T-cell (primary cell): ENCODE measurements around the gene GULP1. TPM values are rescaled to one million over a fixed set of nuclear protein-coding genes. Genes with fewer than 3 reads are reported as not detected.

Source experiments
- ATAC-seq, 4 experiments: fragments of 200-7000 bp in 3 of 4; fragments of 150-1000 bp in 1 of 4; cut with Tn5 transposase; replicated peaks in 1 of 4; 1 replicate in 3 of 4; 2 replicates in 1 of 4; pipeline ENCODE4 v1.10.0; 2021; ENCODE audit warnings: moderate library complexity in 3 of 4, mild to moderate bottlenecking in 2 of 4, moderate number of reproducible peaks in 1 of 4
- CTCF ChIA-PET, 2 donors: fragments of 300-600 bp; sonication (Branson Sonifier 250); formaldehyde crosslinking; loops; one replicate each; lab custom pipeline; 2022; ENCODE audit warnings: antibody characterized with exemption in 2 of 2; lab: Charles Lee
- POLR2A ChIA-PET, 2 donors: fragments of 300-600 bp; sonication (Branson Sonifier 250); formaldehyde crosslinking; loops; one replicate each; lab custom pipeline; 2022; ENCODE audit warnings: antibody characterized with exemption in 2 of 2; lab: Charles Lee
- DNase-seq, 35 experiments: peaks; one replicate each; pipeline versions ENCODE4 v3.0.0 to v3.0.0-alpha.2; 2013 to 2023
- H3K27ac ChIP-seq: one replicate; pipeline ENCODE4 v1.5.1; 2013; ENCODE audit warnings: low read length
- H3K27me3 ChIP-seq, 2 experiments: replicated peaks in 1 of 2; 1 replicate in 1 of 2; 2 replicates in 1 of 2; pipeline versions ENCODE4 v1.6.1 to v1.7.0; 2013; ENCODE audit warnings: low read length in 1 of 2, mixed read lengths in 1 of 2; ENCODE audit not compliant: control insufficient read depth in 2 of 2, insufficient read depth in 2 of 2; ENCODE audit errors: extremely low read depth in 1 of 2
- H3K36me3 ChIP-seq, 2 donors: 1 replicate in 1 of 2; 2 replicates in 1 of 2; pipeline versions ENCODE4 v1.6.1 to v1.7.0; 2013; ENCODE audit warnings: low read length in 1 of 2; ENCODE audit not compliant: control insufficient read depth in 2 of 2, insufficient read depth in 1 of 2; ENCODE audit errors: extremely low read depth in 1 of 2
- H3K4me1 ChIP-seq, 2 experiments: 1 replicate in 1 of 2; 2 replicates in 1 of 2; pipeline versions ENCODE4 v1.6.1 to v1.7.0; 2013; ENCODE audit warnings: low read length in 2 of 2, mixed read lengths in 1 of 2; ENCODE audit not compliant: insufficient read depth in 2 of 2, control insufficient read depth in 1 of 2; ENCODE audit errors: extremely low read depth in 1 of 2
- H3K4me3 ChIP-seq, 2 donors: 1 replicate in 1 of 2; 2 replicates in 1 of 2; pipeline versions ENCODE4 v1.5.1 to v1.7.0; 2013; ENCODE audit warnings: mild to moderate bottlenecking in 2 of 2, low read length in 1 of 2, moderate library complexity in 1 of 2; ENCODE audit not compliant: control insufficient read depth in 1 of 2; ENCODE audit errors: extremely low read depth in 1 of 2
- H3K9me3 ChIP-seq: 2 replicates; pipeline ENCODE4 v1.7.0; 2013
- H3K27ac Mint-ChIP-seq, 2 donors: one replicate each; pipeline ENCODE4 v1.8.0; 2020 to 2021; ENCODE audit warnings: mild to moderate bottlenecking in 2 of 2, mixed read lengths in 2 of 2
- H3K27me3 Mint-ChIP-seq, 2 donors: one replicate each; pipeline ENCODE4 v1.8.0; 2021 to 2022; ENCODE audit warnings: mixed read lengths in 2 of 2
- H3K36me3 Mint-ChIP-seq: one replicate; pipeline ENCODE4 v1.8.0; 2021; ENCODE audit warnings: mixed read lengths
- H3K4me1 Mint-ChIP-seq, 3 donors: one replicate each; pipeline ENCODE4 v1.8.0; 2020 to 2022; ENCODE audit warnings: mixed read lengths in 3 of 3, mild to moderate bottlenecking in 1 of 3
- H3K4me3 Mint-ChIP-seq, 3 donors: one replicate each; pipeline ENCODE4 v1.8.0; 2020 to 2022; ENCODE audit warnings: mild to moderate bottlenecking in 3 of 3, mixed read lengths in 3 of 3, moderate library complexity in 3 of 3
- H3K9me3 Mint-ChIP-seq, 3 donors: one replicate each; pipeline ENCODE4 v1.8.0; 2020 to 2022; ENCODE audit warnings: mixed read lengths in 3 of 3
- WGBS: methylation state at CpG from one replicate; pipeline ENCODE4 v1.1.5; 2013; ENCODE audit warnings: missing lambda C conversion rate; ENCODE audit not compliant: insufficient coverage; 5-methylcytosine and 5-hydroxymethylcytosine counted together
- total RNA-seq, 35 experiments: library from RNA in 6 of 35; stranded (reverse) in 6 of 35; fragments of 120-200 nt in 1 of 35; gene quantifications; one replicate each; pipeline versions ENCODE4 v1.2.1 to v1.2.4 and lab custom pipeline; 2013 to 2026

The GULP1 gene
- total RNA-seq, 5 donors from 2014 or later (not counting 1 experiment from before 2014, with no cell fraction given) = 0.13 to 0.47 (median 0.13) TPM; not detected in 2

- Mint-ChIP-seq H3K4me1 (no peaks in the 10 kb centered on the region), H3K27ac (no peak overlapping the region), H3K9me3 (no peaks in the 10 kb centered on the region), H3K4me3 (no peak overlapping the region), H3K36me3 (no peaks in the 10 kb centered on the region), H3K27me3 (no peaks in the 10 kb centered on the region)
- ChIA-PET CTCF (no interaction called here), POLR2A (interaction anchor here in 1 of 2 donors (0.6 kb wide), 1 partner anchor 1896 kb away, joined by 8 read pairs; no protein-coding TSS in a partner anchor)
- no peak overlapping the region for H3K27ac ChIP-seq
- DNase-seq (no peak), ATAC-seq (no peak)
- no peaks in the 10 kb centered on the region for H3K36me3 ChIP-seq
- no peak overlapping the region for H3K4me3 ChIP-seq
- no peaks in the 10 kb centered on the region for H3K4me1 ChIP-seq
- H3K9me3 ChIP-seq = no peaks in the 10 kb centered on the region
- H3K27me3 ChIP-seq = no peaks in the 10 kb centered on the region
- 86% methylated on average over 1 of the region's 2 CpGs for WGBS
Observed at GRCh38 chr2:188426121-188426520, 134.4 kb downstream of the GULP1 start.

- Mint-ChIP-seq H3K27me3 (no peaks in the 10 kb centered on the region), H3K27ac (no peak overlapping the region), H3K4me3 (no peak overlapping the region), H3K36me3 (no peaks in the 10 kb centered on the region), H3K4me1 (no peaks in the 10 kb centered on the region), H3K9me3 (no peaks in the 10 kb centered on the region)
- H3K27ac ChIP-seq = no peak overlapping the region
- DNase-seq = no peak
- H3K4me3 ChIP-seq = no peak overlapping the region
- no peaks in the 10 kb centered on the region for H3K27me3 ChIP-seq
- no peak for ATAC-seq
- H3K4me1 ChIP-seq = no peaks in the 10 kb centered on the region
- WGBS = 40% methylated on average over 1 of the region's 1 CpG
- H3K9me3 ChIP-seq = no peaks in the 10 kb centered on the region
- H3K36me3 ChIP-seq = no peaks in the 10 kb centered on the region
- CTCF ChIA-PET = no interaction called here
- POLR2A ChIA-PET = interaction anchor here in 1 of 2 donors (0.7 kb wide), 1 partner anchor 29 kb away, joined by 3 read pairs; no protein-coding TSS in a partner anchor
Observed at GRCh38 chr2:188430705-188431104, 139.0 kb downstream of the GULP1 start.

- H3K36me3 Mint-ChIP-seq = no peaks in the 10 kb centered on the region
- CTCF ChIA-PET = no interaction called here
Observed at GRCh38 chr2:188434018-188434417, 142.3 kb downstream of the GULP1 start.

GRCh38 chr2:188435115-188435514 lies 143.4 kb downstream of the GULP1 start:
- no CpG with 5 or more reads among the region's 2 CpGs for WGBS

More at GRCh38 chr2:188434018-188434417, 142.3 kb downstream of the GULP1 start:
- Histone ChIP-seq H3K27ac (no peak overlapping the region), H3K4me3 (no peak overlapping the region), H3K36me3 (no peaks in the 10 kb centered on the region), H3K4me1 (no peaks in the 10 kb centered on the region), H3K27me3 (no peaks in the 10 kb centered on the region), H3K9me3 (no peaks in the 10 kb centered on the region)
- POLR2A ChIA-PET = no interaction called here
- no peak overlapping the region for H3K4me3 Mint-ChIP-seq
- WGBS = no CpG with 5 or more reads among the region's 1 CpG
- H3K9me3 Mint-ChIP-seq = peaks cover 0 to 7% (median 4%) of the 10 kb centered on the region in 3 donors
- no peaks in the 10 kb centered on the region for H3K27me3 Mint-ChIP-seq
- ATAC-seq = no peak
- DNase-seq = no peak
- H3K27ac Mint-ChIP-seq = no peak overlapping the region
- no peaks in the 10 kb centered on the region for H3K4me1 Mint-ChIP-seq

GRCh38 chr2:188437537-188437936 lies 145.9 kb downstream of the GULP1 start:
- no peaks in the 10 kb centered on the region for H3K4me1 Mint-ChIP-seq
- Histone ChIP-seq H3K9me3 (no peaks in the 10 kb centered on the region), H3K4me1 (no peaks in the 10 kb centered on the region), H3K4me3 (no peak overlapping the region), H3K27ac (no peak overlapping the region), H3K27me3 (no peaks in the 10 kb centered on the region), H3K36me3 (no peaks in the 10 kb centered on the region)
- DNase-seq (no peak), ATAC-seq (no peak)
- H3K27ac Mint-ChIP-seq = no peak overlapping the region
- CTCF ChIA-PET = no interaction called here
- H3K36me3 Mint-ChIP-seq = no peaks in the 10 kb centered on the region
- POLR2A ChIA-PET = no interaction called here
- no peaks in the 10 kb centered on the region for H3K27me3 Mint-ChIP-seq
- peaks cover 0 to 7% (median 4%) of the 10 kb centered on the region in 3 donors for H3K9me3 Mint-ChIP-seq
- WGBS = no CpG with 5 or more reads among the region's 3 CpGs
- H3K4me3 Mint-ChIP-seq = no peak overlapping the region

More at GRCh38 chr2:188435115-188435514, 143.4 kb downstream of the GULP1 start:
- DNase-seq = no peak
- Mint-ChIP-seq H3K36me3 (no peaks in the 10 kb centered on the region), H3K9me3 (peaks cover 0 to 7% (median 4%) of the 10 kb centered on the region in 3 donors), H3K27me3 (no peaks in the 10 kb centered on the region), H3K4me3 (no peak overlapping the region), H3K4me1 (no peaks in the 10 kb centered on the region), H3K27ac (no peak overlapping the region)
- Histone ChIP-seq H3K4me1 (no peaks in the 10 kb centered on the region), H3K27ac (no peak overlapping the region), H3K9me3 (no peaks in the 10 kb centered on the region), H3K4me3 (no peak overlapping the region), H3K27me3 (no peaks in the 10 kb centered on the region), H3K36me3 (no peaks in the 10 kb centered on the region)
- ChIA-PET CTCF (no interaction called here), POLR2A (no interaction called here)
- no peak for ATAC-seq

GRCh38 chr2:188439986-188440385 lies 148.3 kb downstream of the GULP1 start:
- Histone ChIP-seq H3K9me3 (no peaks in the 10 kb centered on the region), H3K36me3 (no peaks in the 10 kb centered on the region), H3K4me3 (no peak overlapping the region), H3K27me3 (no peaks in the 10 kb centered on the region), H3K4me1 (no peaks in the 10 kb centered on the region), H3K27ac (no peak overlapping the region)
- ChIA-PET POLR2A (no interaction called here), CTCF (no interaction called here)
- H3K27me3 Mint-ChIP-seq = no peaks in the 10 kb centered on the region
- H3K36me3 Mint-ChIP-seq = no peaks in the 10 kb centered on the region
- H3K4me3 Mint-ChIP-seq = no peak overlapping the region
- no peaks in the 10 kb centered on the region for H3K4me1 Mint-ChIP-seq
- peaks cover 0 to 7% (median 4%) of the 10 kb centered on the region in 3 donors for H3K9me3 Mint-ChIP-seq
- no peak for DNase-seq
- ATAC-seq = no peak
- H3K27ac Mint-ChIP-seq = no peak overlapping the region

- no peaks in the 10 kb centered on the region for H3K4me1 ChIP-seq
- H3K9me3 Mint-ChIP-seq = peaks cover 0 to 6% (median 4%) of the 10 kb centered on the region in 3 donors
- H3K4me3 ChIP-seq = no peak overlapping the region
- H3K36me3 ChIP-seq = no peaks in the 10 kb centered on the region
- no peaks in the 10 kb centered on the region for H3K27me3 Mint-ChIP-seq
- H3K9me3 ChIP-seq = no peaks in the 10 kb centered on the region
- H3K36me3 Mint-ChIP-seq = no peaks in the 10 kb centered on the region
- no peaks in the 10 kb centered on the region for H3K4me1 Mint-ChIP-seq
- ChIA-PET POLR2A (no interaction called here), CTCF (interaction anchor here in 1 of 2 donors (0.6 kb wide), 1 partner anchor 139 kb away, joined by 4 read pairs; no protein-coding TSS in a partner anchor)
- no peak overlapping the region for H3K27ac ChIP-seq
- no peaks in the 10 kb centered on the region for H3K27me3 ChIP-seq
- no peak for DNase-seq
- no CpG with 5 or more reads among the region's 3 CpGs for WGBS
- ATAC-seq = no peak
- no peak overlapping the region for H3K4me3 Mint-ChIP-seq
- no peak overlapping the region for H3K27ac Mint-ChIP-seq
Observed at GRCh38 chr2:188440849-188441248, 149.2 kb downstream of the GULP1 start.
